ENCODE data around the gene A2M.

Gene A2M

DNA sequence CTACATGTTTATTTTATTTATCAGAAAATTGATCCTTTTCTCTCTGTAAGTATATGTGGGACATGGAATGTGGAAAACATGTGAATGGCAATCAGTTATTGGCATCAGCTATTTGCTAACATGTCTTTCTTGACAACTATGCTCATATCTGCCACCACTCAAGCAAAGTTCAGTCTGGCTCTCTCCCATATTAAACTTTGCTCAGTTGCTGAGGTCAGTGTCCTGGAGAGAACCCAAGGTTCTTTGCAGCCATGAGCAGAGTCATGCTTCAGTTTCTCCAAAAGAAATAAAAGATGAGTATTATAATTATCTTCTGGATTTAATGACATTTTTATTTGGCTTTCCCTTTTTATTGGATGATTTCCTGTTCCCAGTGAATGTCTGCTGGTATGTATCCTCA is 42.6 kb downstream of the A2M start:
- H4K91ac ChIP-seq (ENCODE audit: low read depth, low read length): no peak overlapping the region
- H3K14ac ChIP-seq (ENCODE audit: low read length): no peak overlapping the region
- no peak for DNase-seq
- H2BK120ac ChIP-seq (ENCODE audit: insufficient read depth, low read length, poor library complexity): no peak overlapping the region
- H3K27ac ChIP-seq (ENCODE audit: low read depth, low read length): no peak overlapping the region
- no peak overlapping the region for H2AFZ ChIP-seq (ENCODE audit: insufficient read depth, low read length, poor library complexity)
- no peaks in the 10 kb centered on the region for H3K4me1 ChIP-seq (ENCODE audit: control insufficient read depth in 1 of 2, insufficient read depth in 2 of 2, low read length in 2 of 2)
- no peak overlapping the region for H2BK12ac ChIP-seq (ENCODE audit: low read length)
- H2AK5ac ChIP-seq (ENCODE audit: low read length): no peak overlapping the region
- no peak overlapping the region for H4K8ac ChIP-seq (ENCODE audit: low read depth, low read length)
- H3K4me2 ChIP-seq (ENCODE audit: low read length): no peak overlapping the region
- H3K4me3 ChIP-seq (ENCODE audit: low read depth, low read length): no peak overlapping the region
- H3K9me3 ChIP-seq (ENCODE audit: insufficient read depth, low read depth, low read length): peaks cover 2% of the 10 kb centered on the region
- H3K27me3 ChIP-seq (ENCODE audit: insufficient read depth, low read length): no peaks in the 10 kb centered on the region
- H3K4ac ChIP-seq (ENCODE audit: low read depth, low read length): no peak overlapping the region
- no peaks in the 10 kb centered on the region for H3K79me1 ChIP-seq (ENCODE audit: low read length)
- no peak overlapping the region for H2BK5ac ChIP-seq (ENCODE audit: low read depth, low read length, poor library complexity)
- H4K12ac ChIP-seq (ENCODE audit: low read depth, low read length): no peak overlapping the region
- no peaks in the 10 kb centered on the region for H3K79me2 ChIP-seq (ENCODE audit: control insufficient read depth, insufficient read depth, low read length, poor library complexity)
- no peak overlapping the region for H3K23ac ChIP-seq (ENCODE audit: low read length)
- no peaks in the 10 kb centered on the region for H3K36me3 ChIP-seq (ENCODE audit: control insufficient read depth in 1 of 2, insufficient read depth in 2 of 2, low read length in 2 of 2)
- no peak overlapping the region for H3K18ac ChIP-seq (ENCODE audit: low read length)
- no peak overlapping the region for H3K9ac ChIP-seq (ENCODE audit: low read length)

GRCh38 chr12:9072481-9073038 is 43.2 kb downstream of the A2M start:
- Histone ChIP-seq H3K14ac (ENCODE audit: low read length) (no peak overlapping the region), H4K8ac (ENCODE audit: low read depth, low read length) (no peak overlapping the region), H2BK120ac (ENCODE audit: insufficient read depth, low read length, poor library complexity) (no peak overlapping the region), H3K9ac (ENCODE audit: low read length) (no peak overlapping the region), H3K4me1 (ENCODE audit: control insufficient read depth in 1 of 2, insufficient read depth in 2 of 2, low read length in 2 of 2) (no peaks in the 10 kb centered on the region), H2AK5ac (ENCODE audit: low read length) (no peak overlapping the region), H3K4me2 (ENCODE audit: low read length) (no peak overlapping the region), H3K27ac (ENCODE audit: low read depth, low read length) (no peak overlapping the region), H4K12ac (ENCODE audit: low read depth, low read length) (no peak overlapping the region), H2BK12ac (ENCODE audit: low read length) (no peak overlapping the region), H3K79me2 (ENCODE audit: control insufficient read depth, insufficient read depth, low read length, poor library complexity) (no peaks in the 10 kb centered on the region), H2AFZ (ENCODE audit: insufficient read depth, low read length, poor library complexity) (no peak overlapping the region), H3K36me3 (ENCODE audit: control insufficient read depth in 1 of 2, insufficient read depth in 2 of 2, low read length in 2 of 2) (no peaks in the 10 kb centered on the region), H3K18ac (ENCODE audit: low read length) (no peak overlapping the region), H3K27me3 (ENCODE audit: insufficient read depth, low read length) (no peaks in the 10 kb centered on the region), H3K23ac (ENCODE audit: low read length) (no peak overlapping the region), H3K79me1 (ENCODE audit: low read length) (no peaks in the 10 kb centered on the region), H3K4me3 (ENCODE audit: low read depth, low read length) (no peak overlapping the region), H3K4ac (ENCODE audit: low read depth, low read length) (no peak overlapping the region), H4K91ac (ENCODE audit: low read depth, low read length) (no peak overlapping the region), H3K9me3 (ENCODE audit: insufficient read depth, low read depth, low read length) (peaks cover 2% of the 10 kb centered on the region), H2BK5ac (ENCODE audit: low read depth, low read length, poor library complexity) (no peak overlapping the region)
- no peak for DNase-seq
- WGBS (ENCODE audit: extremely low coverage, insufficient coverage, insufficient read length): no CpG with 5 or more reads among the region's 2 CpGs

DNA sequence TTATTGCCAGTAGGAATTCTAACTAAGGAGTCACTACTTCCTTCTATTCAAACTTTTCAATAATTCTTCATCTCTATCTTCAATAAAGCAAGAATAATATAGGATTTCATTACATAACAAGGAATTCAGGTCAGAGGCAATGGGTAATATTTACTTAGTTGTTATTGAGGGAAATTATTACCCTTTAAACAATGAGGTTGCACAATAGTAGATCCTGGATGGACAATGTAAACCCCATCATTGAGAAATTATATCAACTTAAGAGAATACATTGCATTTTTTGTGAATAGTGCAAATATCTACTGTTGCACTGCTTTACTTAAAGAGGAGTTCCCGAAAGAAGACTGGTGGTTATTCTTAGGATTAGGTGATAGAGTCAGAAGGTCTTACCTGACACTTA is 43.8 kb downstream of the A2M start:
- H3K9me3 ChIP-seq (ENCODE audit: insufficient read depth, low read depth, low read length): peaks cover 2% of the 10 kb centered on the region
- H2BK5ac ChIP-seq (ENCODE audit: low read depth, low read length, poor library complexity): no peak overlapping the region
- no peaks in the 10 kb centered on the region for H3K79me2 ChIP-seq (ENCODE audit: control insufficient read depth, insufficient read depth, low read length, poor library complexity)
- no peaks in the 10 kb centered on the region for H3K4me1 ChIP-seq (ENCODE audit: control insufficient read depth in 1 of 2, insufficient read depth in 2 of 2, low read length in 2 of 2)
- H3K4ac ChIP-seq (ENCODE audit: low read depth, low read length): no peak overlapping the region
- H2AK5ac ChIP-seq (ENCODE audit: low read length): no peak overlapping the region
- no peak overlapping the region for H3K4me3 ChIP-seq (ENCODE audit: low read depth, low read length)
- no CpG with 5 or more reads among the region's 1 CpG for WGBS (ENCODE audit: extremely low coverage, insufficient coverage, insufficient read length)
- H4K12ac ChIP-seq (ENCODE audit: low read depth, low read length): no peak overlapping the region
- no peak overlapping the region for H3K14ac ChIP-seq (ENCODE audit: low read length)
- H4K91ac ChIP-seq (ENCODE audit: low read depth, low read length): no peak overlapping the region
- no peak overlapping the region for H3K23ac ChIP-seq (ENCODE audit: low read length)
- no peaks in the 10 kb centered on the region for H3K36me3 ChIP-seq (ENCODE audit: control insufficient read depth in 1 of 2, insufficient read depth in 2 of 2, low read length in 2 of 2)
- H3K27me3 ChIP-seq (ENCODE audit: insufficient read depth, low read length): no peaks in the 10 kb centered on the region
- H3K18ac ChIP-seq (ENCODE audit: low read length): no peak overlapping the region
- no peak overlapping the region for H3K27ac ChIP-seq (ENCODE audit: low read depth, low read length)
- H3K79me1 ChIP-seq (ENCODE audit: low read length): no peaks in the 10 kb centered on the region
- H3K4me2 ChIP-seq (ENCODE audit: low read length): no peak overlapping the region
- H2AFZ ChIP-seq (ENCODE audit: insufficient read depth, low read length, poor library complexity): no peak overlapping the region
- no peak for DNase-seq
- H2BK12ac ChIP-seq (ENCODE audit: low read length): no peak overlapping the region
- no peak overlapping the region for H3K9ac ChIP-seq (ENCODE audit: low read length)
- no peak overlapping the region for H2BK120ac ChIP-seq (ENCODE audit: insufficient read depth, low read length, poor library complexity)
- no peak overlapping the region for H4K8ac ChIP-seq (ENCODE audit: low read depth, low read length)

- Histone ChIP-seq H3K9me3 (ENCODE audit: insufficient read depth, low read depth, low read length) (peaks cover under 1% of the 10 kb centered on the region), H3K4me3 (ENCODE audit: low read depth, low read length) (no peak overlapping the region), H2BK120ac (ENCODE audit: insufficient read depth, low read length, poor library complexity) (no peak overlapping the region), H4K8ac (ENCODE audit: low read depth, low read length) (no peak overlapping the region), H4K91ac (ENCODE audit: low read depth, low read length) (no peak overlapping the region), H2BK5ac (ENCODE audit: low read depth, low read length, poor library complexity) (no peak overlapping the region), H3K79me1 (ENCODE audit: low read length) (no peaks in the 10 kb centered on the region), H3K9ac (ENCODE audit: low read length) (no peak overlapping the region), H3K18ac (ENCODE audit: low read length) (no peak overlapping the region), H3K79me2 (ENCODE audit: control insufficient read depth, insufficient read depth, low read length, poor library complexity) (no peaks in the 10 kb centered on the region), H3K36me3 (ENCODE audit: control insufficient read depth in 1 of 2, insufficient read depth in 2 of 2, low read length in 2 of 2) (no peaks in the 10 kb centered on the region), H3K14ac (ENCODE audit: low read length) (no peak overlapping the region), H3K4me2 (ENCODE audit: low read length) (no peak overlapping the region), H3K4me1 (ENCODE audit: control insufficient read depth in 1 of 2, insufficient read depth in 2 of 2, low read length in 2 of 2) (no peaks in the 10 kb centered on the region), H2AK5ac (ENCODE audit: low read length) (no peak overlapping the region), H4K12ac (ENCODE audit: low read depth, low read length) (no peak overlapping the region), H2BK12ac (ENCODE audit: low read length) (no peak overlapping the region), H3K27me3 (ENCODE audit: insufficient read depth, low read length) (no peaks in the 10 kb centered on the region), H3K23ac (ENCODE audit: low read length) (no peak overlapping the region), H2AFZ (ENCODE audit: insufficient read depth, low read length, poor library complexity) (no peak overlapping the region), H3K27ac (ENCODE audit: low read depth, low read length) (no peak overlapping the region), H3K4ac (ENCODE audit: low read depth, low read length) (no peak overlapping the region)
- DNase-seq: no peak
Observed at GRCh38 chr12:9071518-9071917, 44.2 kb downstream of the A2M start.
